HCT116 (cell line): ENCODE data around the gene IGSF21. TPM values are rescaled to one million over a fixed set of nuclear protein-coding genes. Genes with fewer than 3 reads are reported as not detected.

ENCODE experiments used
- ATAC-seq: fragments of 200-7000 bp; cut with Tn5 transposase; 2 replicates; pipeline ENCODE4 v1.9.1; 2020; ENCODE audit warnings: mild to moderate bottlenecking, moderate library complexity
- BruUV-seq: library from RNA; stranded (reverse); fragments of 400-500 nt; replicated peaks from 2 replicates; lab custom pipeline; 2021; lab: Mats Ljungman, UMichigan
- CTCF ChIA-PET: fragments of 300-600 bp; sonication (Branson Sonifier 250); formaldehyde crosslinking; loops from one replicate; lab custom pipeline; 2021; ENCODE audit warnings: antibody characterized with exemption; lab: Charles Lee
- POLR2A ChIA-PET: fragments of 300-600, 350-600 bp; sonication (Branson Sonifier 250); formaldehyde crosslinking; loops from one replicate; lab custom pipeline; 2021; ENCODE audit warnings: antibody characterized with exemption; lab: Charles Lee
- RAD21 ChIA-PET, 2 experiments: fragments of 300-600 bp; sonication (Branson Sonifier 250); formaldehyde crosslinking; loops; one replicate each; lab custom pipeline; 2023; ENCODE audit warnings: low total read pairs in 2 of 2; ENCODE audit not compliant: uncharacterized antibody in 2 of 2, unreplicated experiment in 2 of 2, low non-redundant PET in 1 of 2; lab: Charles Lee
- DNase-seq: peaks from one replicate; pipeline ENCODE4 v3.0.0-alpha.2; 2010; ENCODE audit warnings: low read depth, low spot score
- H2AFZ ChIP-seq: fragments of 200-600 bp; shearing (Covaris generic), sonication (generic); 2 replicates; pipeline ENCODE4 v1.6.1; 2017; ENCODE audit warnings: low read depth, mixed run types, mixed read lengths, antibody characterized with exemption, low read length; ENCODE audit not compliant: poor library complexity, severe bottlenecking
- H3K27ac ChIP-seq: 2 replicates; pipeline ENCODE4 v1.5.1; 2012; ENCODE audit warnings: low read depth, low read length
- H3K27me3 ChIP-seq: fragments of 200-600 bp; sonication (generic); 2 replicates; pipeline ENCODE4 v1.6.1; 2016; ENCODE audit warnings: mixed run types, low read length, mixed read lengths; ENCODE audit not compliant: insufficient read depth
- H3K36me3 ChIP-seq, 2 experiments: fragments of 200-500 bp in 1 of 2; fragments of 200-600 bp in 1 of 2; sonication (Bioruptor generic) in 1 of 2; sonication (generic) in 1 of 2; 2 replicates each; pipeline versions ENCODE4 v1.5.1 to v1.6.1; 2014 to 2016; ENCODE audit warnings: low read length in 2 of 2, inconsistent platforms in 1 of 2, mixed read lengths in 1 of 2, mixed run types in 1 of 2; ENCODE audit not compliant: insufficient read depth in 2 of 2, control insufficient read depth in 1 of 2
- H3K4me1 ChIP-seq, 2 experiments: fragments of 200-600 bp in 1 of 2; sonication (generic) in 1 of 2; 2 replicates each; pipeline versions ENCODE4 v1.5.1 to v1.6.1; 2012 to 2017; ENCODE audit warnings: low read length in 2 of 2, inconsistent platforms in 1 of 2, mild to moderate bottlenecking in 1 of 2, mixed read lengths in 1 of 2, mixed run types in 1 of 2, moderate library complexity in 1 of 2; ENCODE audit not compliant: insufficient read depth in 2 of 2, control insufficient read depth in 1 of 2
- H3K4me2 ChIP-seq: fragments of 200-600 bp; sonication (generic); 2 replicates; pipeline ENCODE4 v1.6.1; 2017; ENCODE audit warnings: mixed run types, low read length, mixed read lengths
- H3K4me3 ChIP-seq, 2 experiments: fragments of 200-600 bp in 1 of 2; sonication (generic) in 1 of 2; replicated peaks in 1 of 2; 2 replicates each; pipeline ENCODE4 v1.5.1; 2011 to 2016; ENCODE audit warnings: low read length in 2 of 2, control low read depth in 1 of 2, low read depth in 1 of 2, mild to moderate bottlenecking in 1 of 2, mixed read lengths in 1 of 2, mixed run types in 1 of 2
- H3K79me2 ChIP-seq: fragments of 200-600 bp; sonication (generic); 2 replicates; pipeline ENCODE4 v1.6.1; 2017; ENCODE audit warnings: mild to moderate bottlenecking, mixed run types, low read length, moderate library complexity, mixed read lengths; ENCODE audit not compliant: insufficient read depth
- H3K9ac ChIP-seq: fragments of 200-600 bp; sonication (generic); 2 replicates; pipeline ENCODE4 v1.6.1; 2016; ENCODE audit warnings: low read length, mixed read lengths
- H3K9me2 ChIP-seq: fragments of 200-600 bp; sonication (generic), shearing (Covaris generic); 2 replicates; pipeline ENCODE4 v1.6.1; 2017; ENCODE audit warnings: mixed run types, mild to moderate bottlenecking, moderate library complexity; ENCODE audit not compliant: insufficient read depth
- H3K9me3 ChIP-seq, 2 experiments: fragments of 200-500 bp in 1 of 2; fragments of 200-600 bp in 1 of 2; sonication (Bioruptor generic) in 1 of 2; sonication (generic) in 1 of 2; 2 replicates each; pipeline ENCODE4 v1.6.1; 2014 to 2017; ENCODE audit warnings: low read length in 2 of 2, mixed read lengths in 2 of 2, inconsistent platforms in 1 of 2, low read depth in 1 of 2, mild to moderate bottlenecking in 1 of 2, mixed run types in 1 of 2, moderate library complexity in 1 of 2; ENCODE audit not compliant: control insufficient read depth in 1 of 2, insufficient read depth in 1 of 2
- H4K20me1 ChIP-seq: fragments of 200-600 bp; sonication (generic), shearing (Covaris generic); 2 replicates; pipeline ENCODE4 v1.6.1; 2017; ENCODE audit warnings: mixed run types, mild to moderate bottlenecking, moderate library complexity; ENCODE audit not compliant: insufficient read depth
- FOSL1 ChIP-seq: IDR thresholded peaks from 2 replicates; pipeline ENCODE4 v1.6.1; 2012; ENCODE audit warnings: low read depth
- JUND ChIP-seq: IDR thresholded peaks from 2 replicates; pipeline ENCODE4 v1.6.1; 2012
- RAD21 ChIP-seq: IDR thresholded peaks from 2 replicates; pipeline ENCODE4 v1.6.1; 2012; ENCODE audit warnings: low read depth, mild to moderate bottlenecking
- TCF7L2 ChIP-seq: IDR thresholded peaks from 2 replicates; pipeline ENCODE4 v1.7.0; 2011; ENCODE audit warnings: borderline replicate concordance, inconsistent platforms; ENCODE audit not compliant: insufficient read depth, insufficient read length; ENCODE audit errors: extremely low read depth
- YY1 ChIP-seq: IDR thresholded peaks from 2 replicates; pipeline ENCODE4 v1.6.1; 2011; ENCODE audit warnings: low read length, low read depth, moderate library complexity, mild to moderate bottlenecking; ENCODE audit not compliant: insufficient replicate concordance; ENCODE audit errors: extremely low read depth
- ZFX ChIP-seq: fragments of 450-650 bp; IDR thresholded peaks from 2 replicates; pipeline ENCODE4 v1.6.1; 2017
- intact Hi-C: fragments of 100-400 bp; cut with micrococcal nuclease; formaldehyde crosslinking; loops from 2 replicates; pipeline ENCODE4 v1.10.0; 2022
- total RNA-seq: library from RNA; stranded (reverse); gene quantifications from one replicate; pipeline ENCODE4 v1.2.1, GENCODE V29; 2021; ENCODE audit not compliant: unreplicated experiment
- TF ChIP-seq, protein P1 (sequence below): IDR thresholded peaks from 2 replicates; pipeline ENCODE4 v1.6.1; 2012; ENCODE audit warnings: low read depth

The IGSF21 gene
- total RNA-seq, 1 experiment from 2014 or later: not detected

DNA sequence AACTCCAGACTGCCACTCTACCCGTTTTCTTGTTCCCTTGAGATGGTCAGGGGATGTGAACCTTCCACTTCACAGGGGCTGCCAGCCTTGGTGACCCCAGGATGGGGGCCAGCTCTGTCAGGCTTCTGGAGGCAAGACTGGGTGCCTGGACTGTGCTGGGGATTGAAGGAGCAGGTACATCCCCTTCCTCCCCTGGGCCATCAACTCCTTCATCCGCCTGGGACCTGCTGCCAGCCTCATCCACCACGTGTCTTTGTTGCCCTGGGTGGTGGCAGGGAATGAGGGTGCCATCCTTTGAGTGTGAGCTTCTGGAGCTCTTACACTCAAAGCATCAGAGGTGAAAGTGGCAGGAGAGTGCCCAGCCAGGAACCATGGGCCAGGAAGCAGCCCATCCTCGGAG, 139.6 kb downstream of the IGSF21 start:
- Histone ChIP-seq H3K9me2 (no peaks in the 10 kb centered on the region), H3K4me2 (no peak overlapping the region), H3K36me3 (no peaks in the 10 kb centered on the region), H3K79me2 (no peaks in the 10 kb centered on the region), H3K27me3 (peaks cover 74% of the 10 kb centered on the region), H3K9ac (no peak overlapping the region), H3K4me1 (no peaks in the 10 kb centered on the region), H3K9me3 (peaks cover 0 to 4% of the 10 kb centered on the region in 2 experiments; a peak in 1 of 4 replicates), H2AFZ (no peak overlapping the region), H3K27ac (no peak overlapping the region), H4K20me1 (no peaks in the 10 kb centered on the region; the same call in 1 of the 2 replicates), H3K4me3 (no peak overlapping the region)
- CTCF ChIA-PET: interaction anchor here (0.9 to 4.5 kb wide), 5 partner anchors 9 to 328 kb away, joined by 3 to 25 read pairs (median 3); no protein-coding TSS in a partner anchor
- no peak for DNase-seq
- POLR2A ChIA-PET: interaction anchor here (0.8 kb wide), 1 partner anchor 12 kb away, joined by 3 read pairs; no protein-coding TSS in a partner anchor
- RAD21 ChIA-PET: no interaction called here
- intact Hi-C loops: no loop called here
- BruUV-seq: no TSS peak
- ATAC-seq: no peak
- TF ChIP-seq JUND: no peak
- no peak for TF ChIP-seq FOSL1
- TF ChIP-seq RAD21: no peak
- TF ChIP-seq YY1: no peak
- TF ChIP-seq ZFX: no peak
- no peak for TF ChIP-seq TCF7L2
- TF ChIP-seq, protein P1, sequence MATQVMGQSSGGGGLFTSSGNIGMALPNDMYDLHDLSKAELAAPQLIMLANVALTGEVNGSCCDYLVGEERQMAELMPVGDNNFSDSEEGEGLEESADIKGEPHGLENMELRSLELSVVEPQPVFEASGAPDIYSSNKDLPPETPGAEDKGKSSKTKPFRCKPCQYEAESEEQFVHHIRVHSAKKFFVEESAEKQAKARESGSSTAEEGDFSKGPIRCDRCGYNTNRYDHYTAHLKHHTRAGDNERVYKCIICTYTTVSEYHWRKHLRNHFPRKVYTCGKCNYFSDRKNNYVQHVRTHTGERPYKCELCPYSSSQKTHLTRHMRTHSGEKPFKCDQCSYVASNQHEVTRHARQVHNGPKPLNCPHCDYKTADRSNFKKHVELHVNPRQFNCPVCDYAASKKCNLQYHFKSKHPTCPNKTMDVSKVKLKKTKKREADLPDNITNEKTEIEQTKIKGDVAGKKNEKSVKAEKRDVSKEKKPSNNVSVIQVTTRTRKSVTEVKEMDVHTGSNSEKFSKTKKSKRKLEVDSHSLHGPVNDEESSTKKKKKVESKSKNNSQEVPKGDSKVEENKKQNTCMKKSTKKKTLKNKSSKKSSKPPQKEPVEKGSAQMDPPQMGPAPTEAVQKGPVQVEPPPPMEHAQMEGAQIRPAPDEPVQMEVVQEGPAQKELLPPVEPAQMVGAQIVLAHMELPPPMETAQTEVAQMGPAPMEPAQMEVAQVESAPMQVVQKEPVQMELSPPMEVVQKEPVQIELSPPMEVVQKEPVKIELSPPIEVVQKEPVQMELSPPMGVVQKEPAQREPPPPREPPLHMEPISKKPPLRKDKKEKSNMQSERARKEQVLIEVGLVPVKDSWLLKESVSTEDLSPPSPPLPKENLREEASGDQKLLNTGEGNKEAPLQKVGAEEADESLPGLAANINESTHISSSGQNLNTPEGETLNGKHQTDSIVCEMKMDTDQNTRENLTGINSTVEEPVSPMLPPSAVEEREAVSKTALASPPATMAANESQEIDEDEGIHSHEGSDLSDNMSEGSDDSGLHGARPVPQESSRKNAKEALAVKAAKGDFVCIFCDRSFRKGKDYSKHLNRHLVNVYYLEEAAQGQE: no peak
